ENCODE measurements around the gene DVL2. TPM values are rescaled to one million over a fixed set of nuclear protein-coding genes. Genes with fewer than 3 reads are reported as not detected.

Gene DVL2
- total RNA-seq, 1 experiment from 2014 or later = 82.9 TPM

DNA sequence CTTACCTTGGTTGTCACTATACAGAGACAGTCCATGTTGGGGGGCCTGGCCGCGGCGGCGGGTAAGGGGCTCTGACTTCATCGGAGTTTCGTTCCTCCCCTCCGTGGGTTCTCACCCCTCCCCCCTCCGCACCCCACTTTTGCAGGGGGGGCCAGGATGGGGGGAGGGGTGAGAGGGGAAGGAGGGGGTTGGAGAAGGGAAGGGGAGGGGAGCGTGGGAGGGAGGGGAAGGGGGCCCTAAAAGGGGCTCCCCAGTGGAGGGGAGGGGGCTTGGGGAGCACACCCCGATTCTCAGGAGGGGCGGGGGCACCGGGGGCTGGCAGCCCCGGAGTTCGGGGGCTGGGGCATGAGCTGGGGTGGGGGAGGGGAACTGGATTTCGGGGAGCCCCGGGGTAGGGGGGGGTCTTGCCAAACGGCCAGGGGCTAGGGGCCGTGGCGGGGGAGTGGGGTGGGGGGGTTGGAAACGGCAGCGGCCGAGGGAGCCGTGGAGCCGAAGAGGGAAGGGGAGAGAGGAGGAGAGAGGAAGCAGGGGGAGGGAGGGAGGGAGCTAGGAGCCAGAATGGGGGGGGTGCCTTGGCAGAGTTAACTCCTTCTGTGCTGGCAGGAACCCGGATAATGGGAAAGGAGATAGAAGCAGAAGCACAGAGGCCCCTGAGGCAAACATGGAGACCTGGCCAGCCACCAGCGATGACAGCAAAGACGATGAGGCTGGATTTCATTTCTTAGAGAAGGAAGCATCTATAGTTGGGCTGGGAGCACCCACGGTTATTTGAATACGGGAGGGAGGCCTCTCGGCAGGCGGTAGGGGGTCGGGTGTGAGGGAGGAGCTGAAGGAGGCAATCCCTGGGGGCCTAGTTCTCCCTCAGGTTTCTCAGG lies 17.0 kb downstream of the DVL2 start:
- Histone ChIP-seq H4K91ac (ENCODE audit: insufficient read length, low read depth, low read length) (no peak overlapping the region), H3K4ac (ENCODE audit: low read depth, low read length) (no peak overlapping the region), H4K8ac (replicated peaks; ENCODE audit: insufficient read length, low read depth, low read length) (no peak overlapping the region), H2BK15ac (ENCODE audit: low read depth, low read length) (no peak overlapping the region), H3K79me1 (ENCODE audit: insufficient read depth, low read depth, low read length, poor library complexity, severe bottlenecking) (no peaks in the 10 kb centered on the region), H3K4me2 (ENCODE audit: insufficient read depth, insufficient read length, low read length) (peak overlapping the region; percentile 87), H3K18ac (ENCODE audit: insufficient read length, low read depth, low read length) (no peak overlapping the region), H3T11ph (ENCODE audit: low read length) (no peak overlapping the region), H3K23me2 (ENCODE audit: insufficient read length, low read depth, low read length, poor library complexity, severe bottlenecking) (peaks cover 23% of the 10 kb centered on the region), H2BK12ac (ENCODE audit: insufficient read length, low read depth, low read length) (no peak overlapping the region), H2AFZ (ENCODE audit: low read length) (no peak overlapping the region), H4K20me1 (ENCODE audit: control insufficient read depth, insufficient read depth, insufficient read length) (no peaks in the 10 kb centered on the region), H3K27ac (ENCODE audit: insufficient read length, low read depth, low read length) (no peak overlapping the region), H3K9ac (ENCODE audit: extremely low read depth, insufficient read length, low read length) (no peak overlapping the region), H2BK5ac (ENCODE audit: insufficient read length, low read length) (no peak overlapping the region), H3K27me3 (ENCODE audit: insufficient read depth, low read length) (no peaks in the 10 kb centered on the region), H3K14ac (ENCODE audit: insufficient read depth, low read length) (no peak overlapping the region), H2AK5ac (ENCODE audit: insufficient read length, low read length) (no peak overlapping the region), H3K9me3 (ENCODE audit: control insufficient read depth, low read depth, low read length) (no peaks in the 10 kb centered on the region), H2BK120ac (ENCODE audit: low read depth, low read length, poor library complexity, severe bottlenecking) (no peak overlapping the region), H2BK20ac (ENCODE audit: low read depth, low read length, poor library complexity, severe bottlenecking) (no peak overlapping the region), H3K79me2 (ENCODE audit: insufficient read depth, low read length) (no peaks in the 10 kb centered on the region), H3K23ac (ENCODE audit: insufficient read length, low read depth, low read length) (no peak overlapping the region), H3K4me1 (ENCODE audit: insufficient read depth, low read length) (no peaks in the 10 kb centered on the region; the same call in 1 of the 2 replicates), H4K5ac (ENCODE audit: insufficient read length, low read depth, low read length) (no peak overlapping the region), H3K56ac (ENCODE audit: insufficient read length, low read depth, low read length) (no peak overlapping the region)
- Mint-ChIP-seq H3K27me3 (ENCODE audit: low read depth) (no peaks in the 10 kb centered on the region; the same call in none of the 2 replicates), H3K4me3 (peak overlapping the region; percentile 95 to 97), H3K4me1 (peaks cover 62% of the 10 kb centered on the region in 2 experiments), H3K9me3 (no peaks in the 10 kb centered on the region; a peak in 1 of 5 replicates), H3K36me3 (ENCODE audit: insufficient read depth in 1 of 3, low read depth in 3 of 3) (peaks cover 8 to 21% (median 13%) of the 10 kb centered on the region in 3 experiments; a peak in 6 of 7 replicates), H3K27ac (peak overlapping the region in 2 of 3 experiments; percentile 77 to 86; a peak in 3 of 7 replicates)
- DNase-seq = peak; percentile 75
- no CpG with 5 or more reads among the region's 32 CpGs for WGBS (ENCODE audit: extremely low coverage, insufficient read length, low lambda C conversion rate)
- TF ChIP-seq, protein P1, sequence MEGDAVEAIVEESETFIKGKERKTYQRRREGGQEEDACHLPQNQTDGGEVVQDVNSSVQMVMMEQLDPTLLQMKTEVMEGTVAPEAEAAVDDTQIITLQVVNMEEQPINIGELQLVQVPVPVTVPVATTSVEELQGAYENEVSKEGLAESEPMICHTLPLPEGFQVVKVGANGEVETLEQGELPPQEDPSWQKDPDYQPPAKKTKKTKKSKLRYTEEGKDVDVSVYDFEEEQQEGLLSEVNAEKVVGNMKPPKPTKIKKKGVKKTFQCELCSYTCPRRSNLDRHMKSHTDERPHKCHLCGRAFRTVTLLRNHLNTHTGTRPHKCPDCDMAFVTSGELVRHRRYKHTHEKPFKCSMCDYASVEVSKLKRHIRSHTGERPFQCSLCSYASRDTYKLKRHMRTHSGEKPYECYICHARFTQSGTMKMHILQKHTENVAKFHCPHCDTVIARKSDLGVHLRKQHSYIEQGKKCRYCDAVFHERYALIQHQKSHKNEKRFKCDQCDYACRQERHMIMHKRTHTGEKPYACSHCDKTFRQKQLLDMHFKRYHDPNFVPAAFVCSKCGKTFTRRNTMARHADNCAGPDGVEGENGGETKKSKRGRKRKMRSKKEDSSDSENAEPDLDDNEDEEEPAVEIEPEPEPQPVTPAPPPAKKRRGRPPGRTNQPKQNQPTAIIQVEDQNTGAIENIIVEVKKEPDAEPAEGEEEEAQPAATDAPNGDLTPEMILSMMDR (conservative IDR thresholded peaks at IDR 0.05) = no peak

Measured in H9 (cell line).